Measurements from ENCODE around the gene API5. TPM values are rescaled to one million over a fixed set of nuclear protein-coding genes. Genes with fewer than 3 reads are reported as not detected.

The API5 gene
- 48.9 to 88.6 TPM (median 69.8 TPM) in 5 replicates for total RNA-seq (2022; extraction: Qiagen RNA extraction; ENCODE audit: low read depth)

DNA sequence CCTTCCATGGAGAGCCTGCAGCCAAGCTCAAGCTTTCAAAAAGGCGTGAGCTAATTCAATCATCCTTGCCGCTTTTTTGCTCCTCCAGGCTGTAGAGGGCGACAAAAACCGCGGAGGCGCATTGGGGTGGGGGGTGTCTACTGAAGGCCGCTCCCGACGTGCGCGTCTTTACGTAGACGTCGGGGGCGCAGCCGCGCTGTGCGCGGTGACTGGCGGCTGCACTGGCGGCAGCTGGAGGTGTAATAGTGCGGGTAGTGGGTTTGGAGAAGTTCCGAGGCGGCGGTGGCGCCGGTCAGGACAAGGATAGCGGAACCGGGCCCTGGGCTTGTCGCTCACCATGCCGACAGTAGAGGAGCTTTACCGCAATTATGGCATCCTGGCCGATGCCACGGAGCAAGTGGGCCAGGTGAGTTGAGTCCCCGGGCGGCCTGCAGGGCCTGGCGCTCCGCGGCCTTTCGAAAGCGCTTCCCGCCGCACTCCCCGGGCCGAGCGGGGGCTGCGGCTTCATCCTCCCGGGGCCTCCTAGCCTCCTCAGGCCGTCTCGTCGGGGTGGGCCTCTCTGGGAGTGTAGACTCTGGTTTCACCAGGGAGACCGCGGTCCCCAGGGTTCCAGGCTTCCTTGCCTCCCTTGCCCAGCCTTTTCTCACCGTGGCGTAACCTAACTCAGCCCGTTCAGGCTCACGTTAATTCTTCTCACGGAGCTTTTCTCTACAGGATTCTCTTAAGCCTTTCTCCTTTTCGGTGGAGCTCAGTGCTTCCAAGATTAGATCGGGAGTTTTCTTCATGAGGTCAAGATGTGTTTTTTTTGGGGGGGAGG, at the start of gene API5:
Gene API5 (plus strand): TSS at position 206 of the 817 bp plus-strand sequence. CDS start 132 bp downstream, at position 338.

DNA sequence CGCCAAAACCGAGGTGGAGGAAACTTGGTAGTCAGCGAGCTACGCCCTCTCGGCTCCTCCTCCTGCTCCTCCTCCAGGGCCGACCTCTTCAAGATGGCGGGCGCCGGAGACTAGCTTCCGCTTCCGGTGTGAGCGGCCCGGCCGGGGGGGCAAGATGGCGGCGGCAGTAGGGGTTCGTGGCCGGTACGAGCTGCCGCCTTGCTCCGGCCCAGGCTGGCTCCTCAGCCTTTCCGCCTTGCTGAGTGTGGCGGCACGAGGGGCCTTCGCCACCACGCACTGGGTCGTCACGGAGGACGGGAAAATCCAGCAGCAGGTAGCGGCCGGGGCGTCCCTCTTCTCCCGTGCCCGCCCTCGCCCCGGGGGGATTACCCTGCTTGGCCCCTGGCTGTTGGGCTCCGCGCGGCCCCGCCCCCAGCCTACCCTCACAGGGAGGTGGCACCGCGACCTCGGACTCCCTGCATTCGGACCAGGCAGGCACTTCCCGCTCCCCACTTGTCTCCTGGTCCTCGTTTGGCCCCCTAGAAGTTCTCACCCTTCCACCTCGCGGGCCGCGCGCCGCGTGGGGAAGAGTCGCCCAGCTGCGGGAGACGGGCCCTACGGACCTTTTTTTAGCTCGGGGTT, 47.1 kb downstream of the API5 start, which contains the start of gene TTC17:
Gene TTC17 (plus strand): TSS at position 120 of the 621 bp plus-strand sequence. CDS start 35 bp downstream, at position 155.

Other genes starting within 250 kb of the API5 start
- gene TTC17, start 46.9 kb downstream of the API5 start, total RNA-seq (2022; extraction: Qiagen RNA extraction; ENCODE audit: low read depth), result 24.0 to 36.2 TPM (median 28.7 TPM) in 5 replicates